ENCODE measurements around the gene MTURN.

The MTURN gene

GRCh38 chr7:30135301-30136116 lies 723 bp downstream of the MTURN start:
- Histone ChIP-seq H3K4me1 (ENCODE audit: control insufficient read depth, insufficient read depth, low read length, poor library complexity, severe bottlenecking) (no peaks in the 10 kb centered on the region), H3K4me3 (ENCODE audit: insufficient read depth, low read depth, low read length, poor library complexity, severe bottlenecking) (peak overlapping the region; percentile 84), H3K27me3 (replicated peaks; ENCODE audit: control insufficient read depth, insufficient read depth, low read length, poor library complexity, severe bottlenecking) (no peaks in the 10 kb centered on the region), H3K9me3 (ENCODE audit: control insufficient read depth, low read length) (no peaks in the 10 kb centered on the region), H3K36me3 (ENCODE audit: control insufficient read depth, insufficient read depth, low read length) (no peaks in the 10 kb centered on the region), H3K27ac (ENCODE audit: insufficient read depth, low read length, poor library complexity, severe bottlenecking) (peak overlapping the region; percentile 48)
- DNase-seq = peak; percentile 23 to 30 (median 27)

- Histone ChIP-seq H3K9me3 (ENCODE audit: control insufficient read depth, low read length) (no peaks in the 10 kb centered on the region), H3K27me3 (replicated peaks; ENCODE audit: control insufficient read depth, insufficient read depth, low read length, poor library complexity, severe bottlenecking) (no peaks in the 10 kb centered on the region), H3K4me1 (ENCODE audit: control insufficient read depth, insufficient read depth, low read length, poor library complexity, severe bottlenecking) (no peaks in the 10 kb centered on the region), H3K36me3 (ENCODE audit: control insufficient read depth, insufficient read depth, low read length) (no peaks in the 10 kb centered on the region), H3K27ac (ENCODE audit: insufficient read depth, low read length, poor library complexity, severe bottlenecking) (peak overlapping the region; percentile 48), H3K4me3 (ENCODE audit: insufficient read depth, low read depth, low read length, poor library complexity, severe bottlenecking) (peak overlapping the region; percentile 84)
- DNase-seq = no peak
Measured at GRCh38 chr7:30136117-30136731, 1.4 kb downstream of the MTURN start.

GRCh38 chr7:30136743-30137485 lies 2.1 kb downstream of the MTURN start:
- H3K36me3 ChIP-seq (ENCODE audit: control insufficient read depth, insufficient read depth, low read length) = no peaks in the 10 kb centered on the region
- no peaks in the 10 kb centered on the region for H3K4me1 ChIP-seq (ENCODE audit: control insufficient read depth, insufficient read depth, low read length, poor library complexity, severe bottlenecking)
- H3K4me3 ChIP-seq (ENCODE audit: insufficient read depth, low read depth, low read length, poor library complexity, severe bottlenecking) = no peak overlapping the region
- DNase-seq = no peak
- H3K27me3 ChIP-seq (replicated peaks; ENCODE audit: control insufficient read depth, insufficient read depth, low read length, poor library complexity, severe bottlenecking) = no peaks in the 10 kb centered on the region
- H3K9me3 ChIP-seq (ENCODE audit: control insufficient read depth, low read length) = no peaks in the 10 kb centered on the region
- no peak overlapping the region for H3K27ac ChIP-seq (ENCODE audit: insufficient read depth, low read length, poor library complexity, severe bottlenecking)

GRCh38 chr7:30139836-30140384 lies 5.1 kb downstream of the MTURN start:
- Histone ChIP-seq H3K36me3 (ENCODE audit: control insufficient read depth, insufficient read depth, low read length) (no peaks in the 10 kb centered on the region), H3K27ac (ENCODE audit: insufficient read depth, low read length, poor library complexity, severe bottlenecking) (no peak overlapping the region), H3K4me1 (ENCODE audit: control insufficient read depth, insufficient read depth, low read length, poor library complexity, severe bottlenecking) (no peaks in the 10 kb centered on the region), H3K4me3 (ENCODE audit: insufficient read depth, low read depth, low read length, poor library complexity, severe bottlenecking) (no peak overlapping the region), H3K9me3 (ENCODE audit: control insufficient read depth, low read length) (no peaks in the 10 kb centered on the region), H3K27me3 (replicated peaks; ENCODE audit: control insufficient read depth, insufficient read depth, low read length, poor library complexity, severe bottlenecking) (no peaks in the 10 kb centered on the region)
- DNase-seq = no peak

GRCh38 chr7:30140456-30140855 lies 5.7 kb downstream of the MTURN start:
- no peak for DNase-seq
- no peaks in the 10 kb centered on the region for H3K27me3 ChIP-seq (replicated peaks; ENCODE audit: control insufficient read depth, insufficient read depth, low read length, poor library complexity, severe bottlenecking)
- no peak overlapping the region for H3K4me3 ChIP-seq (ENCODE audit: insufficient read depth, low read depth, low read length, poor library complexity, severe bottlenecking)

GRCh38 chr7:30142710-30143109 lies 7.9 kb downstream of the MTURN start:
- Histone ChIP-seq H3K27me3 (replicated peaks; ENCODE audit: control insufficient read depth, insufficient read depth, low read length, poor library complexity, severe bottlenecking) (no peaks in the 10 kb centered on the region), H3K4me3 (ENCODE audit: insufficient read depth, low read depth, low read length, poor library complexity, severe bottlenecking) (no peak overlapping the region), H3K36me3 (ENCODE audit: control insufficient read depth, insufficient read depth, low read length) (no peaks in the 10 kb centered on the region), H3K4me1 (ENCODE audit: control insufficient read depth, insufficient read depth, low read length, poor library complexity, severe bottlenecking) (no peaks in the 10 kb centered on the region), H3K9me3 (ENCODE audit: control insufficient read depth, low read length) (no peaks in the 10 kb centered on the region), H3K27ac (ENCODE audit: insufficient read depth, low read length, poor library complexity, severe bottlenecking) (no peak overlapping the region)
- DNase-seq = no peak

More at GRCh38 chr7:30140456-30140855, 5.7 kb downstream of the MTURN start:
- Histone ChIP-seq H3K4me1 (ENCODE audit: control insufficient read depth, insufficient read depth, low read length, poor library complexity, severe bottlenecking) (no peaks in the 10 kb centered on the region), H3K36me3 (ENCODE audit: control insufficient read depth, insufficient read depth, low read length) (no peaks in the 10 kb centered on the region), H3K27ac (ENCODE audit: insufficient read depth, low read length, poor library complexity, severe bottlenecking) (no peak overlapping the region), H3K9me3 (ENCODE audit: control insufficient read depth, low read length) (no peaks in the 10 kb centered on the region)

GRCh38 chr7:30143748-30144251 lies 9.0 kb downstream of the MTURN start:
- no peak for DNase-seq
- H3K9me3 ChIP-seq (ENCODE audit: control insufficient read depth, low read length) = no peaks in the 10 kb centered on the region
- H3K36me3 ChIP-seq (ENCODE audit: control insufficient read depth, insufficient read depth, low read length) = no peaks in the 10 kb centered on the region
- no peak overlapping the region for H3K4me3 ChIP-seq (ENCODE audit: insufficient read depth, low read depth, low read length, poor library complexity, severe bottlenecking)
- H3K27ac ChIP-seq (ENCODE audit: insufficient read depth, low read length, poor library complexity, severe bottlenecking) = no peak overlapping the region
- H3K27me3 ChIP-seq (replicated peaks; ENCODE audit: control insufficient read depth, insufficient read depth, low read length, poor library complexity, severe bottlenecking) = no peaks in the 10 kb centered on the region
- H3K4me1 ChIP-seq (ENCODE audit: control insufficient read depth, insufficient read depth, low read length, poor library complexity, severe bottlenecking) = no peaks in the 10 kb centered on the region

- Histone ChIP-seq H3K27me3 (replicated peaks; ENCODE audit: control insufficient read depth, insufficient read depth, low read length, poor library complexity, severe bottlenecking) (no peaks in the 10 kb centered on the region), H3K4me3 (ENCODE audit: insufficient read depth, low read depth, low read length, poor library complexity, severe bottlenecking) (no peak overlapping the region), H3K9me3 (ENCODE audit: control insufficient read depth, low read length) (no peaks in the 10 kb centered on the region), H3K27ac (ENCODE audit: insufficient read depth, low read length, poor library complexity, severe bottlenecking) (no peak overlapping the region), H3K4me1 (ENCODE audit: control insufficient read depth, insufficient read depth, low read length, poor library complexity, severe bottlenecking) (no peaks in the 10 kb centered on the region), H3K36me3 (ENCODE audit: control insufficient read depth, insufficient read depth, low read length) (no peaks in the 10 kb centered on the region)
- DNase-seq = no peak
Measured at GRCh38 chr7:30144657-30145306, 10.0 kb downstream of the MTURN start.

GRCh38 chr7:30145426-30145970 lies 10.7 kb downstream of the MTURN start:
- Histone ChIP-seq H3K27ac (ENCODE audit: insufficient read depth, low read length, poor library complexity, severe bottlenecking) (no peak overlapping the region), H3K4me1 (ENCODE audit: control insufficient read depth, insufficient read depth, low read length, poor library complexity, severe bottlenecking) (no peaks in the 10 kb centered on the region), H3K4me3 (ENCODE audit: insufficient read depth, low read depth, low read length, poor library complexity, severe bottlenecking) (no peak overlapping the region), H3K36me3 (ENCODE audit: control insufficient read depth, insufficient read depth, low read length) (no peaks in the 10 kb centered on the region), H3K9me3 (ENCODE audit: control insufficient read depth, low read length) (no peaks in the 10 kb centered on the region), H3K27me3 (replicated peaks; ENCODE audit: control insufficient read depth, insufficient read depth, low read length, poor library complexity, severe bottlenecking) (no peaks in the 10 kb centered on the region)
- DNase-seq = no peak

Data from effector memory CD4-positive, alpha-beta T cell (primary cell).